Sigmoid colon (tissue), 7 donors: Measurements from ENCODE around the gene SERTAD2. TPM values are rescaled to one million over a fixed set of nuclear protein-coding genes. Genes with fewer than 3 reads are reported as not detected.

Experiments
- DNase-seq: peaks from one replicate; pipeline ENCODE4 v3.0.0-alpha.2; 2019
- H3K27ac ChIP-seq, 4 donors: fragments of 200-600 bp; sonication (generic); one replicate each; pipeline ENCODE4 v1.5.1; 2016 to 2019; ENCODE audit warnings: mild to moderate bottlenecking in 1 of 4
- H3K27me3 ChIP-seq, 3 donors: fragments of 200-600 bp; sonication (generic); one replicate each; pipeline ENCODE4 v1.5.1; 2019; ENCODE audit warnings: mild to moderate bottlenecking in 1 of 3
- H3K36me3 ChIP-seq, 4 donors: fragments of 200-600 bp; sonication (generic); one replicate each; pipeline ENCODE4 v1.5.1; 2016 to 2019
- H3K4me1 ChIP-seq, 4 donors: fragments of 200-600 bp; sonication (generic); one replicate each; pipeline ENCODE4 v1.5.1; 2017 to 2019
- H3K4me3 ChIP-seq, 4 donors: fragments of 200-600 bp; sonication (generic); one replicate each; pipeline ENCODE4 v1.5.1; 2017 to 2019; ENCODE audit warnings: mild to moderate bottlenecking in 2 of 4, moderate library complexity in 1 of 4
- H3K9me3 ChIP-seq, 4 donors: fragments of 200-600 bp in 3 of 4; sonication (generic) in 3 of 4; one replicate each; pipeline versions ENCODE4 v1.5.1 to v1.6.1; 2013 to 2019
- CTCF ChIP-seq, 4 experiments: fragments of 450-650 bp in 3 of 4; fragments of 200-600 bp in 1 of 4; IDR thresholded peaks; one replicate each; pipeline ENCODE4 v1.5.1; 2016 to 2019; ENCODE audit warnings: antibody characterized with exemption in 4 of 4, mild to moderate bottlenecking in 3 of 4, moderate library complexity in 2 of 4
- EP300 ChIP-seq, 4 donors: sonication (generic); formaldehyde crosslinking; IDR thresholded peaks; one replicate each; pipeline ENCODE4 v1.6.1; 2017; ENCODE audit warnings: antibody characterized with exemption in 4 of 4
- POLR2A ChIP-seq, 2 donors: fragments of 450-650 bp; IDR thresholded peaks; one replicate each; pipeline ENCODE4 v1.6.1; 2016; ENCODE audit warnings: antibody characterized with exemption in 2 of 2, mild to moderate bottlenecking in 2 of 2, moderate library complexity in 2 of 2
- POLR2AphosphoS5 ChIP-seq, 4 donors: sonication (generic); formaldehyde crosslinking; IDR thresholded peaks; one replicate each; pipeline ENCODE4 v1.6.1; 2017; ENCODE audit warnings: antibody characterized with exemption in 4 of 4
- WGBS, 2 donors: extraction: QIAGEN DNeasy Blood & Tissue Kit; methylation state at CpG; one replicate each; pipeline ENCODE4 v1.1.7; 2013; 5-methylcytosine and 5-hydroxymethylcytosine counted together
- intact Hi-C: fragments of 100-400 bp; cut with DNase I; formaldehyde crosslinking; loops from one replicate; pipeline ENCODE4 v1.15.1; 2023
- polyA plus RNA-seq, 3 donors: library from polyadenylated mRNA; stranded (reverse); fragments of 200-250 nt; gene quantifications; one replicate each; pipeline ENCODE4 v1.2.3, GENCODE V29; 2013
- total RNA-seq, 4 donors: library from RNA; depleted of rRNA; stranded (reverse); fragments of >200 nt; gene quantifications; one replicate each; pipeline ENCODE4 v1.1.0, GENCODE V29; 2016
- donor health status: healthy with polysubstance abuse.
- donor health status: Bipolar disorder and iron deficiency.
- donor health status: healthy.

The SERTAD2 gene
- total and polyA plus RNA-seq, 7 donors, result 6.9 to 14.3 (median 9.1) TPM

DNA sequence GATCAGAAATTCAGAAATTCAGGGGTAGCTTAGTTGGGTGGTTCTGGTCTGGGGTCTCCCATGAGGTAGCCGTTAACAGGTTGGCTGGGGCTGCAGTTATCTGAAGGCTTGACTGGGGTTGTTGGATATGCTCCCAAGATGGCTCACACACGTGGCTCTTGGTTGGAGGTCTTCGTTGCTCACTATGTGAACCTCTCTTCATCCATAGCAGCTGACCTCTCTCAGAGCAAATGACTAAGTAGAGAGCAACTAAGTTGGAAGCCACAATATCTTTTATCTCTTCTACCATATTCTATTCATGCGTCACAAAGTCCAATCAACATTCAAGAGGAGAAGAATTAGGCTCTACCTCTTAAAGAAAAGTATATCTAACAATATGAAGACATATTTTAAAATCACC, 38.7 kb upstream of the SERTAD2 start:
- DNase-seq, result no peak
- H3K36me3 ChIP-seq, result no peaks in the 10 kb centered on the region
- H3K4me3 ChIP-seq, result no peak overlapping the region
- intact Hi-C loops, result no loop called here
- H3K9me3 ChIP-seq, result no peaks in the 10 kb centered on the region
- no peak for TF ChIP-seq POLR2A (IDR thresholded peaks at IDR 0.05)
- TF ChIP-seq CTCF (IDR thresholded peaks at IDR 0.05), result no peak
- TF ChIP-seq POLR2AphosphoS5 (IDR thresholded peaks at IDR 0.05), result no peak
- TF ChIP-seq EP300 (IDR thresholded peaks at IDR 0.05), result no peak
- no peak overlapping the region for H3K27ac ChIP-seq
- peaks cover 0 to 3% (median 0%) of the 10 kb centered on the region in 4 donors for H3K4me1 ChIP-seq
- no peaks in the 10 kb centered on the region for H3K27me3 ChIP-seq
- WGBS, 2 donors, result 71 to 89% methylated on average over 4 of the region's 4 CpGs

DNA sequence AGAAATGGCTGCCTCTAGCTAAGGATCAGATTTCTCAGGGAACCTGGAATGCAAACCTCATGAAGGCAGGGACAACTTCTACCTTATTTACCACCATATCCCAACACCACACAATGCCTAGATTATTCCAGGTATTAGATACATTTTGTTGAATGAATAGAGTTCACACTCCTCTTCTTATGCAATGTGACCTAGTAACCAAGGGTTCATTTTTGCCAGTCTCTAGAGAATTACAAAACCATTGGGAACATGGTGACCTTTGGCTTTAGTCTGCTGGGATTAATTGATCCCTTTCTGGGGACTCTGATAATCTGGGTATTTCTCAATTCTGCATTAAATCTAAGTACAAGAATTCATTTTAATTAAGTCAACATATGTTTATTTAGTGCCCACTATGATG, 35.2 kb upstream of the SERTAD2 start:
- TF ChIP-seq POLR2AphosphoS5 (IDR thresholded peaks at IDR 0.05) (no peak), POLR2A (IDR thresholded peaks at IDR 0.05) (no peak), CTCF (IDR thresholded peaks at IDR 0.05) (no peak), EP300 (IDR thresholded peaks at IDR 0.05) (no peak)
- intact Hi-C loops, result no loop called here
- H3K4me1 ChIP-seq, result no peaks in the 10 kb centered on the region

GRCh38 chr2:64686283-64686956, 32.7 kb upstream of the SERTAD2 start:
- WGBS, 2 donors, result 89 to 92% methylated on average over 5 of the region's 5 CpGs
- H3K36me3 ChIP-seq, result no peaks in the 10 kb centered on the region
- H3K4me3 ChIP-seq, result no peak overlapping the region
- H3K9me3 ChIP-seq, result no peaks in the 10 kb centered on the region
- intact Hi-C loops, result no loop called here
- TF ChIP-seq POLR2A (IDR thresholded peaks at IDR 0.05), result no peak
- TF ChIP-seq CTCF (IDR thresholded peaks at IDR 0.05), result no peak
- no peak for TF ChIP-seq POLR2AphosphoS5 (IDR thresholded peaks at IDR 0.05)
- TF ChIP-seq EP300 (IDR thresholded peaks at IDR 0.05), result no peak
- no peaks in the 10 kb centered on the region for H3K27me3 ChIP-seq
- no peak for DNase-seq
- H3K27ac ChIP-seq, result no peak overlapping the region
- no peaks in the 10 kb centered on the region for H3K4me1 ChIP-seq

More for the DNA sequence above, 35.2 kb upstream of the SERTAD2 start:
- no peak overlapping the region for H3K27ac ChIP-seq
- no peaks in the 10 kb centered on the region for H3K36me3 ChIP-seq
- H3K4me3 ChIP-seq, result no peak overlapping the region
- no peak for DNase-seq
- H3K9me3 ChIP-seq, result no peaks in the 10 kb centered on the region
- H3K27me3 ChIP-seq, result no peaks in the 10 kb centered on the region

- H3K27me3 ChIP-seq, result no peaks in the 10 kb centered on the region
- H3K4me3 ChIP-seq, result no peak overlapping the region
- no peak for DNase-seq
- no peak overlapping the region for H3K27ac ChIP-seq
- TF ChIP-seq CTCF (IDR thresholded peaks at IDR 0.05) (no peak), POLR2AphosphoS5 (IDR thresholded peaks at IDR 0.05) (no peak), POLR2A (IDR thresholded peaks at IDR 0.05) (no peak), EP300 (IDR thresholded peaks at IDR 0.05) (no peak)
- 12 to 28% methylated on average over 1 of the region's 1 CpG for WGBS, 2 donors
- no peaks in the 10 kb centered on the region for H3K4me1 ChIP-seq
- H3K36me3 ChIP-seq, result no peaks in the 10 kb centered on the region
- intact Hi-C loops, result no loop called here
- H3K9me3 ChIP-seq, result no peaks in the 10 kb centered on the region
Measured at GRCh38 chr2:64685430-64685829, 31.7 kb upstream of the SERTAD2 start.
